Neuronal stem cell (in vitro differentiated cells): ENCODE results near the gene SGMS2.

Experiments
- DNase-seq: peaks from one replicate; pipeline ENCODE4 v3.0.0-alpha.2; 2013; ENCODE audit warnings: low spot score
- H2AFZ ChIP-seq: one replicate; pipeline ENCODE4 v1.6.1; 2013; ENCODE audit warnings: mild to moderate bottlenecking, low read length, inconsistent platforms
- H2AK5ac ChIP-seq: 2 replicates; pipeline ENCODE4 v1.6.1; 2013; ENCODE audit warnings: low read depth, mild to moderate bottlenecking, inconsistent platforms, low read length, moderate library complexity, mixed read lengths
- H2BK120ac ChIP-seq: 2 replicates; pipeline ENCODE4 v1.6.1; 2013; ENCODE audit warnings: low read depth, mild to moderate bottlenecking, inconsistent platforms, low read length, moderate library complexity, mixed read lengths
- H2BK12ac ChIP-seq: one replicate; pipeline ENCODE4 v1.6.1; 2013; ENCODE audit warnings: low read length, inconsistent platforms
- H2BK15ac ChIP-seq: 2 replicates; pipeline ENCODE4 v1.6.1; 2013; ENCODE audit warnings: mild to moderate bottlenecking, low read length, inconsistent platforms, mixed read lengths
- H2BK5ac ChIP-seq: one replicate; pipeline ENCODE4 v1.6.1; 2013; ENCODE audit warnings: inconsistent platforms, mild to moderate bottlenecking, low read length, moderate library complexity
- H3K14ac ChIP-seq: one replicate; pipeline ENCODE4 v1.6.1; 2013; ENCODE audit warnings: low read length, inconsistent platforms
- H3K18ac ChIP-seq: 2 replicates; pipeline ENCODE4 v1.6.1; 2013; ENCODE audit warnings: low read length, inconsistent platforms
- H3K23ac ChIP-seq: 2 replicates; pipeline ENCODE4 v1.6.1; 2013; ENCODE audit warnings: low read depth, mild to moderate bottlenecking, mixed read lengths, low read length, inconsistent platforms; ENCODE audit not compliant: poor library complexity
- H3K27ac ChIP-seq: replicated peaks from 3 replicates; pipeline ENCODE4 v1.5.1; 2013; ENCODE audit warnings: low read length, inconsistent platforms
- H3K27me3 ChIP-seq, 3 experiments: 2 replicates each; pipeline ENCODE4 v1.6.1; 2013; ENCODE audit warnings: low read length in 3 of 3, mild to moderate bottlenecking in 2 of 3, inconsistent platforms in 1 of 3, low read depth in 1 of 3, mixed read lengths in 1 of 3, moderate library complexity in 1 of 3; ENCODE audit not compliant: control insufficient read depth in 3 of 3, insufficient read depth in 3 of 3
- H3K36me3 ChIP-seq, 2 donors: replicated peaks in 1 of 2; 2 replicates each; pipeline ENCODE4 v1.6.1; 2013; ENCODE audit warnings: low read length in 2 of 2; ENCODE audit not compliant: control insufficient read depth in 2 of 2, insufficient read depth in 2 of 2
- H3K4ac ChIP-seq: 2 replicates; pipeline ENCODE4 v1.6.1; 2013; ENCODE audit warnings: inconsistent platforms, mild to moderate bottlenecking, low read length, moderate library complexity
- H3K4me1 ChIP-seq, 2 donors: 1 replicate in 1 of 2; 2 replicates in 1 of 2; pipeline ENCODE4 v1.6.1; 2013; ENCODE audit warnings: low read length in 2 of 2, low read depth in 1 of 2; ENCODE audit not compliant: control insufficient read depth in 2 of 2, insufficient read depth in 1 of 2
- H3K4me2 ChIP-seq: one replicate; pipeline ENCODE4 v1.6.1; 2013; ENCODE audit warnings: mild to moderate bottlenecking, low read length, inconsistent platforms; ENCODE audit not compliant: insufficient read depth, poor library complexity, severe bottlenecking
- H3K4me3 ChIP-seq, 2 donors: 2 replicates each; pipeline ENCODE4 v1.5.1; 2013; ENCODE audit warnings: low read length in 2 of 2, mild to moderate bottlenecking in 2 of 2, inconsistent platforms in 1 of 2, moderate library complexity in 1 of 2
- H3K79me1 ChIP-seq: one replicate; pipeline ENCODE4 v1.6.1; 2013; ENCODE audit warnings: low read depth, mild to moderate bottlenecking, inconsistent platforms, low read length, moderate library complexity
- H3K9ac ChIP-seq: one replicate; pipeline ENCODE4 v1.6.1; 2013; ENCODE audit warnings: mild to moderate bottlenecking, low read depth, low read length, inconsistent platforms; ENCODE audit not compliant: poor library complexity
- H3K9me3 ChIP-seq, 2 donors: replicated peaks in 1 of 2; 2 replicates each; pipeline versions ENCODE3 to v1.6.1; 2013; ENCODE audit warnings: low read length in 2 of 2, mild to moderate bottlenecking in 2 of 2, inconsistent platforms in 1 of 2, low read depth in 1 of 2, mixed read lengths in 1 of 2, moderate library complexity in 1 of 2; ENCODE audit not compliant: control insufficient read depth in 2 of 2, insufficient read depth in 1 of 2
- H4K8ac ChIP-seq: one replicate; pipeline ENCODE4 v1.6.1; 2013; ENCODE audit warnings: low read depth, mild to moderate bottlenecking, inconsistent platforms, low read length, moderate library complexity
- H4K91ac ChIP-seq: one replicate; pipeline ENCODE4 v1.6.1; 2013; ENCODE audit warnings: low read length, low read depth, mild to moderate bottlenecking, inconsistent platforms; ENCODE audit not compliant: poor library complexity
- WGBS, 2 donors: extraction: QIAGEN DNeasy Blood & Tissue Kit; methylation state at CpG; one replicate each; pipeline ENCODE4 v1.1.7; 2013; ENCODE audit warnings: missing lambda C conversion rate in 2 of 2, mixed read lengths in 1 of 2; ENCODE audit not compliant: insufficient read length in 2 of 2, insufficient replicate concordance in 1 of 2; ENCODE audit errors: extremely low coverage in 2 of 2; 5-methylcytosine and 5-hydroxymethylcytosine counted together

Gene SGMS2

DNA sequence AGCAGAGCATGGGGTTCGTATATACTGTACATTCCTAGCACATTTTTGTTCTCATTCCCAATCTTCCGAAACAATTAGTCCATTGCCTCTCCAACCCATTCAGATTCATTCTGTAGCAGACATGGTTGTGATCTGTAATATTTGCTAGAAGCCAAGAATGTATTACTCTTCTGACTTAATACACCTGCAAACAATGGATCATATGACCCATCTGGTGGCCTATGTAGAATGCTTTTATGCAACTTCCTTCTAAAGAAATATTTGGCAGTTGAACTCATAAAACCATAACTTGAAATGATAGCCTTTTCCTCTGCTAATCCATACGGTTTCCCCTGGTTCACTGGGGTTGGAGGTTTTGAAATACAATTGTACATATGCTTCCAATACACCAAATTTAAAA, 32.8 kb upstream of the SGMS2 start:
- WGBS, 2 donors = no CpG with 5 or more reads among the region's 3 CpGs
- no peak overlapping the region for H3K9ac ChIP-seq

DNA sequence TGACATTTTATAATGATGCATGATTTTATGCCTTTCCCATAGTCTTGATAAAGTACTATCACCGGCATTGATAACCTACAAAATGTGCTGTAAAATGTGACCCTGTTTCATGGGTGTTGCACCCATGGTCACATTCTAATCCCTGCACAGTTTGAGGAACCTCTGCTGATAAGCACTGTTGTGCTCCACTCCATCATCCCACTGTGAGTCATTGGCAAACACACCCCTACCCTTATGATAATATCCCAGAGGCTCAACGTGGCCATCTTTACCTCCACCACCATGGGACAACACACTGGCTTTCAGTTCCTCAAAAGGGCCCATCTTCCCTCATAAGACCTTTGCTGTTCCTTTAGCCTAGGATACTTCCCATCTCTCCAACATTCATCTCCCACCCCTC, 32.0 kb upstream of the SGMS2 start:
- Histone ChIP-seq H2AFZ (no peak overlapping the region), H2BK15ac (no peak overlapping the region), H3K9me3 (peaks cover 3 to 4% of the 10 kb centered on the region in 2 donors), H2BK12ac (no peak overlapping the region), H3K18ac (no peak overlapping the region), H3K27me3 (no peaks in the 10 kb centered on the region), H4K8ac (no peak overlapping the region), H3K9ac (no peak overlapping the region), H3K14ac (no peak overlapping the region), H3K4ac (no peak overlapping the region), H3K79me1 (no peaks in the 10 kb centered on the region), H3K4me1 (peaks cover 0 to 3% of the 10 kb centered on the region in 2 donors), H3K27ac (no peak overlapping the region), H3K4me3 (no peak overlapping the region), H4K91ac (no peak overlapping the region), H2BK5ac (no peak overlapping the region), H2BK120ac (no peak overlapping the region), H2AK5ac (no peak overlapping the region), H3K4me2 (no peak overlapping the region), H3K36me3 (no peaks in the 10 kb centered on the region), H3K23ac (no peak overlapping the region)
- WGBS, 2 donors = no CpG with 5 or more reads among the region's 2 CpGs
- no peak for DNase-seq

More for the DNA sequence above, 32.8 kb upstream of the SGMS2 start:
- Histone ChIP-seq H3K4me1 (peaks cover 0 to 3% of the 10 kb centered on the region in 2 donors), H3K4ac (no peak overlapping the region), H3K23ac (no peak overlapping the region), H2BK15ac (no peak overlapping the region), H3K14ac (no peak overlapping the region), H3K27me3 (no peaks in the 10 kb centered on the region), H3K79me1 (no peaks in the 10 kb centered on the region), H2AK5ac (no peak overlapping the region), H3K9me3 (peaks cover 3 to 5% of the 10 kb centered on the region in 2 donors), H3K27ac (no peak overlapping the region), H2BK12ac (no peak overlapping the region), H2BK120ac (no peak overlapping the region), H4K8ac (no peak overlapping the region), H3K4me2 (no peak overlapping the region), H3K18ac (no peak overlapping the region), H2BK5ac (no peak overlapping the region), H2AFZ (no peak overlapping the region), H3K36me3 (no peaks in the 10 kb centered on the region), H3K4me3 (no peak overlapping the region), H4K91ac (no peak overlapping the region)
- no peak for DNase-seq

DNA sequence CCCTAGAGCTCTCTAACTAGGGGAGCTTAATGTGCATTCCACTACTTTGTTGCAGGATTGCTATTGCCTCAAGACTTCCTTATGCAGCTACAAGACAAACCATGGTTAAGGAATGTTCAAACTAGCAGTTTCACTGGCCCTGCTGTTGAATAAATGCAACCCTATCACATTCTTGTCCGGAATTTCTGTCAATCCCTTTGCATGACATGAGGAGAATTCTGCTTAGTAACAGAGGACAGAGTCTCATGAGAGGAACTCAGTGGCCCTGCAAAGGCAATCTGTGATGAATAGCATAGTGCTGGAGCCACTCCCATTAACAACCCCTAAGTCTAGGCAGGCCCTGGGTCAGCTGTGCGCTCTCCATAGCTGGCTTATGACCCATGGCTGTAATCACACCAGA, 30.7 kb upstream of the SGMS2 start:
- Histone ChIP-seq H3K23ac (no peak overlapping the region), H2AK5ac (no peak overlapping the region), H2BK12ac (no peak overlapping the region), H2BK120ac (no peak overlapping the region), H2AFZ (no peak overlapping the region), H3K4me1 (peaks cover 0 to 3% of the 10 kb centered on the region in 2 donors), H3K4me2 (no peak overlapping the region), H3K9ac (no peak overlapping the region), H3K14ac (no peak overlapping the region), H4K8ac (no peak overlapping the region), H3K27ac (no peak overlapping the region), H3K9me3 (no peaks in the 10 kb centered on the region), H3K4me3 (no peak overlapping the region), H4K91ac (no peak overlapping the region), H3K27me3 (no peaks in the 10 kb centered on the region), H3K79me1 (no peaks in the 10 kb centered on the region), H3K4ac (no peak overlapping the region), H2BK15ac (no peak overlapping the region), H2BK5ac (no peak overlapping the region), H3K18ac (no peak overlapping the region), H3K36me3 (no peaks in the 10 kb centered on the region)
- DNase-seq = no peak
- WGBS, 2 donors = no CpG with 5 or more reads among the region's 2 CpGs

DNA sequence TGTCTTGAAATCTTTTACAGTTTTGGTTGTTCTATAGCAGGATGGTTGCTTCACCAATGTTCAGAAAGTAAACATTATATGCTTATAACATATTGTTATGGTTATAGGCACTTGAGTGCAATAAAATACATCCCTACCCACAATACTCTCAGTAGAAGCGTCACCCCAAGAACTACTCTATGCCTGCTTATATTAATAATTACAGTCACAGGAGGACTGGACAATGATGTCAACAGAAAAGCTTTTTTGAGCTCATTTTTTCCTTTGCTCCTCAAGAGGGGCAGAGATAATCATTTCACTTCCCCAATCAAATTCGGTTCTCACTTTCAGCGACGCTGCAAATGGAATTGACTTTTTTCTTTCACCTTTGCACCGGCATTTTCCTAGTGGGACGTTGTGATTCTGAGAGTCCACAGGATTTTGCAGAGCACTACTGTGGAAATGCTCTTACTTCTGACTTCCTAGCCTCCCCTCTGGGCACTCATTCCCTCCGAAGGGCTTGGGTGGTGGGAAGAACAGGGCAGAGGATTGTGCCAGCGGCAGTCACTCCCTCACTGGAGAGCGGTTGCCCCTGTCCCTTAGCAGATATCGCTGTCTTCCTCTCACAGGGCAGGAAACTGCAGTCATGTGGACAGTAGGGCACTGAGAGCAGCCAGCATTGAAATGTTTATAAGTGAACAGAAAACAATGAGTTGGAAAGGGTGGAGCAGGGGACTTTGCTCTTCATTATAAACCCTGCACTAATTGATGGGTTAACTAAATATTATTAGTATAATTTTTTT, 24.9 kb upstream of the SGMS2 start:
- no peak overlapping the region for H2BK12ac ChIP-seq
- no peak overlapping the region for H2BK5ac ChIP-seq
- H3K4me1 ChIP-seq = no peaks in the 10 kb centered on the region
- no peak overlapping the region for H4K91ac ChIP-seq
- no peak overlapping the region for H3K4me3 ChIP-seq
- H3K23ac ChIP-seq = no peak overlapping the region
- WGBS, 2 donors = no CpG with 5 or more reads among the region's 10 CpGs
- no peak overlapping the region for H3K9ac ChIP-seq
- no peaks in the 10 kb centered on the region for H3K79me1 ChIP-seq
- no peak overlapping the region for H3K27ac ChIP-seq
- no peak overlapping the region for H3K4ac ChIP-seq
- H2AFZ ChIP-seq = no peak overlapping the region
- H3K18ac ChIP-seq = no peak overlapping the region
- no peak overlapping the region for H4K8ac ChIP-seq
- no peak overlapping the region for H3K4me2 ChIP-seq
- no peaks in the 10 kb centered on the region for H3K9me3 ChIP-seq
- no peaks in the 10 kb centered on the region for H3K27me3 ChIP-seq
- no peaks in the 10 kb centered on the region for H3K36me3 ChIP-seq
- no peak for DNase-seq
- no peak overlapping the region for H2BK15ac ChIP-seq
- no peak overlapping the region for H2BK120ac ChIP-seq
- no peak overlapping the region for H2AK5ac ChIP-seq
- H3K14ac ChIP-seq = no peak overlapping the region
